Neural cell (in vitro differentiated cells): ENCODE measurements around the gene HDHD2. TPM values are rescaled to one million over a fixed set of nuclear protein-coding genes. Genes with fewer than 3 reads are reported as not detected.

ENCODE experiments used
- H2AFZ ChIP-seq: fragments of 200-600, 300-800 bp; sonication (generic), shearing (Covaris generic); 2 replicates; pipeline ENCODE4 v1.6.0; 2014; ENCODE audit warnings: low read depth, mild to moderate bottlenecking, antibody characterized with exemption, low read length, moderate library complexity
- H3F3A ChIP-seq: fragments of 200-600 bp; shearing (Covaris generic); 2 replicates; pipeline ENCODE4 v1.6.1; 2016; ENCODE audit warnings: mild to moderate bottlenecking, moderate library complexity, mixed read lengths, antibody characterized with exemption, low read length; ENCODE audit not compliant: insufficient read depth, poor library complexity, severe bottlenecking
- H3K27ac ChIP-seq: fragments of 200-600, 300-800 bp; sonication (generic), shearing (Covaris generic); 2 replicates; pipeline ENCODE4 v1.5.1; 2014; ENCODE audit warnings: mild to moderate bottlenecking, low read length, moderate library complexity
- H3K27me3 ChIP-seq: fragments of 300-800, 200-600 bp; sonication (generic), shearing (Covaris generic); 2 replicates; pipeline ENCODE4 v1.6.0; 2014; ENCODE audit warnings: mild to moderate bottlenecking, low read depth, low read length, moderate library complexity; ENCODE audit not compliant: insufficient read depth
- H3K36me3 ChIP-seq: fragments of 300-800, 200-600 bp; sonication (generic), shearing (Covaris generic); 2 replicates; pipeline ENCODE4 v1.5.1; 2014; ENCODE audit warnings: mild to moderate bottlenecking, antibody characterized with exemption, low read length, moderate library complexity; ENCODE audit not compliant: insufficient read depth
- H3K4me2 ChIP-seq: fragments of 300-800, 200-600 bp; sonication (generic), shearing (Covaris generic); 2 replicates; pipeline ENCODE4 v1.6.0; 2014; ENCODE audit warnings: mild to moderate bottlenecking, low read length
- H3K4me3 ChIP-seq: fragments of 300-800, 200-600 bp; sonication (generic), shearing (Covaris generic); 2 replicates; pipeline ENCODE4 v1.5.1; 2014; ENCODE audit warnings: mild to moderate bottlenecking, low read length, moderate library complexity
- H3K79me2 ChIP-seq: fragments of 200-600 bp; shearing (Covaris generic); replicated peaks from 2 replicates; pipeline ENCODE4 v1.6.0; 2014; ENCODE audit warnings: mild to moderate bottlenecking, low read length, moderate library complexity; ENCODE audit not compliant: insufficient read depth
- H3K9ac ChIP-seq: fragments of 300-800, 200-600 bp; sonication (generic), shearing (Covaris generic); 2 replicates; pipeline ENCODE4 v1.6.1; 2016; ENCODE audit warnings: mild to moderate bottlenecking, low read length, mixed read lengths
- H3K9me2 ChIP-seq: fragments of 200-600 bp; shearing (Covaris generic); 2 replicates; pipeline ENCODE4 v1.6.1; 2016; ENCODE audit warnings: mild to moderate bottlenecking, low read length, mixed read lengths; ENCODE audit not compliant: insufficient read depth
- H3K9me3 ChIP-seq: fragments of 200-600, 300-800 bp; sonication (generic), shearing (Covaris generic); 2 replicates; pipeline ENCODE4 v1.6.1; 2016; ENCODE audit warnings: mild to moderate bottlenecking, mixed run types, low read length, moderate library complexity, mixed read lengths
- H4K20me1 ChIP-seq: fragments of 200-600 bp; shearing (Covaris generic); 2 replicates; pipeline ENCODE4 v1.6.1; 2016; ENCODE audit warnings: mild to moderate bottlenecking, mixed run types; ENCODE audit not compliant: insufficient read depth
- EP300 ChIP-seq: fragments of 450-650 bp; conservative IDR thresholded peaks from 2 replicates; pipeline ENCODE4 v1.6.1; 2014; ENCODE audit warnings: antibody characterized with exemption, mild to moderate bottlenecking, moderate library complexity; ENCODE audit not compliant: poor library complexity, severe bottlenecking
- EZH2 ChIP-seq: fragments of 200-600, 300-800 bp; shearing (Covaris generic), sonication (generic); IDR thresholded peaks from 2 replicates; pipeline ENCODE4 v1.6.1; 2014; ENCODE audit warnings: antibody characterized with exemption, low read length, borderline replicate concordance, mild to moderate bottlenecking; ENCODE audit not compliant: insufficient read depth, poor library complexity, severe bottlenecking
- MXI1 ChIP-seq: fragments of 450-650 bp; conservative IDR thresholded peaks from 2 replicates; pipeline ENCODE4 v1.6.1; 2014; ENCODE audit warnings: antibody characterized with exemption, mild to moderate bottlenecking; ENCODE audit not compliant: poor library complexity, severe bottlenecking
- POLR2AphosphoS5 ChIP-seq: IDR thresholded peaks from 2 replicates; pipeline ENCODE4 v1.6.1; 2012
- RAD21 ChIP-seq: fragments of 450-650 bp; conservative IDR thresholded peaks from 2 replicates; pipeline ENCODE4 v1.6.1; 2014; ENCODE audit warnings: antibody characterized with exemption, mild to moderate bottlenecking, moderate library complexity
- SMC3 ChIP-seq: fragments of 450-650 bp; conservative IDR thresholded peaks from 2 replicates; pipeline ENCODE4 v1.6.1; 2014; ENCODE audit warnings: antibody characterized with exemption, mild to moderate bottlenecking, moderate library complexity; ENCODE audit not compliant: poor library complexity
- TAF1 ChIP-seq: IDR thresholded peaks from 2 replicates; pipeline ENCODE4 v1.6.1; 2012; ENCODE audit warnings: low read depth
- polyA plus RNA-seq: library from polyadenylated mRNA; depleted of rRNA; stranded (reverse); fragments of >200 nt; gene quantifications from 2 replicates; pipeline ENCODE4 v1.2.3, GENCODE V29; 2014
- TF ChIP-seq, protein P1 (sequence below): IDR thresholded peaks from 2 replicates; pipeline ENCODE4 v1.6.1; 2012; ENCODE audit warnings: borderline replicate concordance
- TF ChIP-seq, protein P2 (sequence below): fragments of 450-650 bp; IDR thresholded peaks from 2 replicates; pipeline ENCODE4 v1.5.1; 2014; ENCODE audit warnings: antibody characterized with exemption, mild to moderate bottlenecking, moderate library complexity; ENCODE audit not compliant: poor library complexity, severe bottlenecking

HDHD2 gene
- polyA plus RNA-seq, 1 donor from 2014 or later: 61.3 TPM

DNA sequence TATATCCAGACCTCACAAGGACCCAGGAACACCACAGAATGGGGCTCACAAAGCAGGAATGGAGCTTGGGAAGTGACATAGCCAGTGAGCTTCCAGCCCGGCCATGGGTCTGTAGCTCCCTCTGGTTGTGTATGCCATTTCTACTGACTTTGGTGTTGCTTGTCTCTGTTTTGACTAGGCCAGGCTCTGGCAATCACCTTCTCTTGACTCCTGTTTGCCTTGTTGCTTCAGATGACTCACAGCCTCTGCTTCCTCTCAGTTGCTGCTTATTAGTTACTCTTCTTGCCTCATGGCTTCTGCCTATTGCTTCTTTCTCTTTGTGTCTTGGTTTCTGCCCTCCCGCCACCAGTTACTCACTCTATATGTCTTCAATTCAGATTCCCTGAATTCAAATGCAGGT lies 41.7 kb upstream of the HDHD2 start:
- Histone ChIP-seq H3K9me2 (no peaks in the 10 kb centered on the region), H3K36me3 (no peaks in the 10 kb centered on the region), H3K27me3 (no peaks in the 10 kb centered on the region), H3K27ac (no peak overlapping the region), H4K20me1 (no peaks in the 10 kb centered on the region), H3K79me2 (no peaks in the 10 kb centered on the region), H3K4me2 (no peak overlapping the region), H3F3A (no peaks in the 10 kb centered on the region), H2AFZ (no peak overlapping the region), H3K9ac (no peak overlapping the region), H3K4me3 (no peak overlapping the region), H3K9me3 (no peaks in the 10 kb centered on the region)
- TF ChIP-seq RAD21 (no peak), SMC3 (no peak), POLR2AphosphoS5 (no peak), TAF1 (no peak), MXI1 (no peak), EP300 (no peak), EZH2 (no peak)
- TF ChIP-seq, protein P1, sequence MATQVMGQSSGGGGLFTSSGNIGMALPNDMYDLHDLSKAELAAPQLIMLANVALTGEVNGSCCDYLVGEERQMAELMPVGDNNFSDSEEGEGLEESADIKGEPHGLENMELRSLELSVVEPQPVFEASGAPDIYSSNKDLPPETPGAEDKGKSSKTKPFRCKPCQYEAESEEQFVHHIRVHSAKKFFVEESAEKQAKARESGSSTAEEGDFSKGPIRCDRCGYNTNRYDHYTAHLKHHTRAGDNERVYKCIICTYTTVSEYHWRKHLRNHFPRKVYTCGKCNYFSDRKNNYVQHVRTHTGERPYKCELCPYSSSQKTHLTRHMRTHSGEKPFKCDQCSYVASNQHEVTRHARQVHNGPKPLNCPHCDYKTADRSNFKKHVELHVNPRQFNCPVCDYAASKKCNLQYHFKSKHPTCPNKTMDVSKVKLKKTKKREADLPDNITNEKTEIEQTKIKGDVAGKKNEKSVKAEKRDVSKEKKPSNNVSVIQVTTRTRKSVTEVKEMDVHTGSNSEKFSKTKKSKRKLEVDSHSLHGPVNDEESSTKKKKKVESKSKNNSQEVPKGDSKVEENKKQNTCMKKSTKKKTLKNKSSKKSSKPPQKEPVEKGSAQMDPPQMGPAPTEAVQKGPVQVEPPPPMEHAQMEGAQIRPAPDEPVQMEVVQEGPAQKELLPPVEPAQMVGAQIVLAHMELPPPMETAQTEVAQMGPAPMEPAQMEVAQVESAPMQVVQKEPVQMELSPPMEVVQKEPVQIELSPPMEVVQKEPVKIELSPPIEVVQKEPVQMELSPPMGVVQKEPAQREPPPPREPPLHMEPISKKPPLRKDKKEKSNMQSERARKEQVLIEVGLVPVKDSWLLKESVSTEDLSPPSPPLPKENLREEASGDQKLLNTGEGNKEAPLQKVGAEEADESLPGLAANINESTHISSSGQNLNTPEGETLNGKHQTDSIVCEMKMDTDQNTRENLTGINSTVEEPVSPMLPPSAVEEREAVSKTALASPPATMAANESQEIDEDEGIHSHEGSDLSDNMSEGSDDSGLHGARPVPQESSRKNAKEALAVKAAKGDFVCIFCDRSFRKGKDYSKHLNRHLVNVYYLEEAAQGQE: no peak
- TF ChIP-seq, protein P2, sequence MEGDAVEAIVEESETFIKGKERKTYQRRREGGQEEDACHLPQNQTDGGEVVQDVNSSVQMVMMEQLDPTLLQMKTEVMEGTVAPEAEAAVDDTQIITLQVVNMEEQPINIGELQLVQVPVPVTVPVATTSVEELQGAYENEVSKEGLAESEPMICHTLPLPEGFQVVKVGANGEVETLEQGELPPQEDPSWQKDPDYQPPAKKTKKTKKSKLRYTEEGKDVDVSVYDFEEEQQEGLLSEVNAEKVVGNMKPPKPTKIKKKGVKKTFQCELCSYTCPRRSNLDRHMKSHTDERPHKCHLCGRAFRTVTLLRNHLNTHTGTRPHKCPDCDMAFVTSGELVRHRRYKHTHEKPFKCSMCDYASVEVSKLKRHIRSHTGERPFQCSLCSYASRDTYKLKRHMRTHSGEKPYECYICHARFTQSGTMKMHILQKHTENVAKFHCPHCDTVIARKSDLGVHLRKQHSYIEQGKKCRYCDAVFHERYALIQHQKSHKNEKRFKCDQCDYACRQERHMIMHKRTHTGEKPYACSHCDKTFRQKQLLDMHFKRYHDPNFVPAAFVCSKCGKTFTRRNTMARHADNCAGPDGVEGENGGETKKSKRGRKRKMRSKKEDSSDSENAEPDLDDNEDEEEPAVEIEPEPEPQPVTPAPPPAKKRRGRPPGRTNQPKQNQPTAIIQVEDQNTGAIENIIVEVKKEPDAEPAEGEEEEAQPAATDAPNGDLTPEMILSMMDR: no peak

- Histone ChIP-seq H4K20me1 (no peaks in the 10 kb centered on the region), H3K27ac (no peak overlapping the region), H3K4me3 (no peak overlapping the region), H3K36me3 (no peaks in the 10 kb centered on the region), H3K27me3 (no peaks in the 10 kb centered on the region), H3K9me3 (no peaks in the 10 kb centered on the region), H3K9ac (no peak overlapping the region), H3K79me2 (no peaks in the 10 kb centered on the region), H2AFZ (no peak overlapping the region), H3F3A (no peaks in the 10 kb centered on the region), H3K9me2 (no peaks in the 10 kb centered on the region), H3K4me2 (no peak overlapping the region)
- TF ChIP-seq, protein P1: no peak
- TF ChIP-seq EZH2: no peak
- TF ChIP-seq TAF1: no peak
- no peak for TF ChIP-seq EP300
- TF ChIP-seq POLR2AphosphoS5: no peak
- no peak for TF ChIP-seq RAD21
- no peak for TF ChIP-seq MXI1
- TF ChIP-seq, protein P2: no peak
- TF ChIP-seq SMC3: no peak
Measured at GRCh38 chr18:47187721-47188120, 37.4 kb upstream of the HDHD2 start.
